Measurements from ENCODE around the gene PDZRN4. TPM values are rescaled to one million over a fixed set of nuclear protein-coding genes. Genes with fewer than 3 reads are reported as not detected.

The PDZRN4 gene
- total and polyA plus RNA-seq, 2 donors (not counting 3 experiments of a cell fraction or from before 2014, with no cell fraction given): not detected

DNA sequence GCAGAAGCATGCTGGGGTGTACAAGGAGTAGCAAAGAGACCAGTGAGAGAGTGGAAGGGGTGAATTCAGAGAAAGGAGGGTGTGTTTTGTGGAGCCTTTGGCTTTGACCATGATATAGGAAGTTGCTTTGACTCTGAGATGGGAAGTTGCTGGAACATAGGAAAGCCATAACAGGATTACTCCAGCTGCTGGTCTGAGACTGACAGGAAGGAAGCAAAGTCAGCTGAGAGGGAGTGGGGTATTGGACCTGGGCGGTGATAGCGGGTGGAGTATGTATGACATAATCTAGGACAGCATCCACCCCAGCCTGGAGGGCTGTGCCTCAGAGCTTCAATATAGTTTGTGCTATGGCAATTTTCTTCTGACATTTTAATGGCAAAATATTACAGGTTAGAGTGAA, 324.4 kb downstream of the PDZRN4 start:
- Histone ChIP-seq H3K4me1 (ENCODE audit: control insufficient read depth, extremely low read depth, insufficient read depth, low read length) (peaks cover 11% of the 10 kb centered on the region), H3K9me1 (replicated peaks; ENCODE audit: control insufficient read depth, extremely low read depth, insufficient read depth, low read length) (no peaks in the 10 kb centered on the region), H3K79me2 (ENCODE audit: control insufficient read depth, insufficient read depth, low read length) (no peaks in the 10 kb centered on the region), H4K20me1 (replicated peaks; ENCODE audit: control insufficient read depth, extremely low read depth, insufficient read depth, low read length) (no peaks in the 10 kb centered on the region), H3K36me3 (ENCODE audit: control insufficient read depth in 2 of 2, extremely low read depth in 1 of 2, insufficient read depth in 2 of 2, low read length in 2 of 2) (no peaks in the 10 kb centered on the region), H3K4me2 (ENCODE audit: insufficient read depth, low read length) (peak overlapping the region; percentile 17), H3K27me3 (ENCODE audit: control insufficient read depth in 2 of 2, insufficient read depth in 2 of 2, low read length in 2 of 2) (no peaks in the 10 kb centered on the region), H3K27ac (ENCODE audit: insufficient read depth, low read depth, low read length) (no peak overlapping the region), H3K9ac (replicated peaks; ENCODE audit: extremely low read depth, insufficient read depth, low read length) (no peak overlapping the region), H2AFZ (ENCODE audit: low read depth, low read length) (peak overlapping the region; percentile 49), H3K9me3 (replicated peaks; ENCODE audit: control insufficient read depth, insufficient read depth, low read length) (no peaks in the 10 kb centered on the region), H3K4me3 (replicated peaks in 1 of 3; ENCODE audit: insufficient read depth in 1 of 3, low read depth in 1 of 3, low read length in 3 of 3) (no peak overlapping the region)
- peak; percentile 26 for DNase-seq (ENCODE audit: low read depth, low spot score)
- FAIRE-seq: peak; percentile 44
- CTCF ChIA-PET: interaction anchor here (0.7 to 0.8 kb wide), 2 partner anchors 10 to 12 kb away, joined by 3 read pairs; no protein-coding TSS in a partner anchor
- POLR2A ChIA-PET: no interaction called here
- TF ChIP-seq POLR2AphosphoS5 (IDR thresholded peaks at IDR 0.05; ENCODE audit: insufficient read depth, low read depth, low read length) (peak; percentile 36), FOS (IDR thresholded peaks at IDR 0.05; ENCODE audit: borderline replicate concordance, insufficient read depth, low read length) (no peak)
- dilution Hi-C loops (cut with MboI; ENCODE audit: extremely low pct_ligation_motif_present, low sequenced_read_pairs) (no loop called here), intact Hi-C loops (cut with micrococcal nuclease) (no loop called here)
- BruUV-seq (replicated peaks): no TSS peak

DNA sequence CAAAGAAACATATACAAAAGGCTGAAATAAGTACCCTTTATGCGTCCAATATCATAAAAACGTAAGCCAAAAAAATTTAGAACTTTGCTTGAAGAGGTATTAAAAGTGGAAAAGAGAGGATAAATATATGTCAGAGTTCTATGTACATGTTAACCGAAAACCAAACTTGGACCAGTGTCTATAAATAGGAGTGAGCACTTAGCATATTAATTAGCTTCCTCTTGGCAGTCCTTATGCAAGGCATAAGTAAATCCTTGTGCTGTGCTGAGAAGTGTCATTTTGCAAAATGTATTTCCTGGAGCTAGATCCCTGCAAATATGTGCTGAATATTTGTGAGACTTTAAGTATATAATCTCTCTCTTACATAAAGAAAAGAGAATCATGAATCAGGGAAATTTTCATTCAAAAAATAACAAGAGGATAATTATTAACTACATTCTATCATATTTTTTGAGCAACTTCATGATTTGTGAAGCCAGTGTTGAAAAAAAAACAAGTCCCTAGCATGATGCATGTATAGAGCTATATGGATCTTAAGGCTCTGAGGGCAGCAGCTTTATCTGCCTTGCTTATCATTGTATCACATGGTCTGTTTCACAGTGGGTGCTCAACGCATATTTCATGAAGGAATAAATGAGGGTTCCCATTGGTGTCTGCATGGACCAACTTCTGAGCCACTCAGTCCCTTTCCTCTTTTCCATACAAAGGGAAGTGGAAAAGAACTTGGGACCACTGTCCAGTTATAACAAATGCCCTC, 326.1 kb downstream of the PDZRN4 start:
- H3K9ac ChIP-seq (replicated peaks; ENCODE audit: extremely low read depth, insufficient read depth, low read length): no peak overlapping the region
- H3K9me3 ChIP-seq (replicated peaks; ENCODE audit: control insufficient read depth, insufficient read depth, low read length): no peaks in the 10 kb centered on the region
- intact Hi-C loops (cut with micrococcal nuclease) (no loop called here), dilution Hi-C loops (cut with MboI; ENCODE audit: extremely low pct_ligation_motif_present, low sequenced_read_pairs) (no loop called here)
- no peak for TF ChIP-seq FOS (IDR thresholded peaks at IDR 0.05; ENCODE audit: borderline replicate concordance, insufficient read depth, low read length)
- TF ChIP-seq EZH2 (IDR thresholded peaks at IDR 0.05; ENCODE audit: borderline replicate concordance, low read depth, low read length, severe bottlenecking): no peak
- TF ChIP-seq POLR2A (IDR thresholded peaks at IDR 0.05; ENCODE audit: low read depth, low read length): no peak
- TF ChIP-seq, protein P1, sequence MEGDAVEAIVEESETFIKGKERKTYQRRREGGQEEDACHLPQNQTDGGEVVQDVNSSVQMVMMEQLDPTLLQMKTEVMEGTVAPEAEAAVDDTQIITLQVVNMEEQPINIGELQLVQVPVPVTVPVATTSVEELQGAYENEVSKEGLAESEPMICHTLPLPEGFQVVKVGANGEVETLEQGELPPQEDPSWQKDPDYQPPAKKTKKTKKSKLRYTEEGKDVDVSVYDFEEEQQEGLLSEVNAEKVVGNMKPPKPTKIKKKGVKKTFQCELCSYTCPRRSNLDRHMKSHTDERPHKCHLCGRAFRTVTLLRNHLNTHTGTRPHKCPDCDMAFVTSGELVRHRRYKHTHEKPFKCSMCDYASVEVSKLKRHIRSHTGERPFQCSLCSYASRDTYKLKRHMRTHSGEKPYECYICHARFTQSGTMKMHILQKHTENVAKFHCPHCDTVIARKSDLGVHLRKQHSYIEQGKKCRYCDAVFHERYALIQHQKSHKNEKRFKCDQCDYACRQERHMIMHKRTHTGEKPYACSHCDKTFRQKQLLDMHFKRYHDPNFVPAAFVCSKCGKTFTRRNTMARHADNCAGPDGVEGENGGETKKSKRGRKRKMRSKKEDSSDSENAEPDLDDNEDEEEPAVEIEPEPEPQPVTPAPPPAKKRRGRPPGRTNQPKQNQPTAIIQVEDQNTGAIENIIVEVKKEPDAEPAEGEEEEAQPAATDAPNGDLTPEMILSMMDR (IDR thresholded peaks at IDR 0.05; ENCODE audit: extremely low read depth in 1 of 2, insufficient read depth in 1 of 2, low read depth in 1 of 2, low read length in 2 of 2): no peak
- TF ChIP-seq GATA2 (IDR thresholded peaks at IDR 0.05; ENCODE audit: insufficient read depth, insufficient read length, low read depth, low read length): no peak
- TF ChIP-seq JUN (IDR thresholded peaks at IDR 0.05; ENCODE audit: borderline replicate concordance, insufficient read depth, insufficient read length, low read depth): no peak
- TF ChIP-seq, protein P2, sequence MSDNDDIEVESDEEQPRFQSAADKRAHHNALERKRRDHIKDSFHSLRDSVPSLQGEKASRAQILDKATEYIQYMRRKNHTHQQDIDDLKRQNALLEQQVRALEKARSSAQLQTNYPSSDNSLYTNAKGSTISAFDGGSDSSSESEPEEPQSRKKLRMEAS (IDR thresholded peaks at IDR 0.05; ENCODE audit: insufficient read depth, insufficient read length): no peak
- no peak for TF ChIP-seq MYC (IDR thresholded peaks at IDR 0.05; ENCODE audit: low read depth, low read length)
- TF ChIP-seq POLR2AphosphoS5 (IDR thresholded peaks at IDR 0.05; ENCODE audit: insufficient read depth, low read depth, low read length): no peak
- no TSS peak for BruUV-seq (replicated peaks)
- H4K20me1 ChIP-seq (replicated peaks; ENCODE audit: control insufficient read depth, extremely low read depth, insufficient read depth, low read length): no peaks in the 10 kb centered on the region
- H3K27me3 ChIP-seq (ENCODE audit: control insufficient read depth in 2 of 2, insufficient read depth in 2 of 2, low read length in 2 of 2): no peaks in the 10 kb centered on the region
- H3K4me3 ChIP-seq (replicated peaks in 1 of 3; ENCODE audit: insufficient read depth in 1 of 3, low read depth in 1 of 3, low read length in 3 of 3): no peak overlapping the region
- H3K79me2 ChIP-seq (ENCODE audit: control insufficient read depth, insufficient read depth, low read length): no peaks in the 10 kb centered on the region
- no peak overlapping the region for H3K27ac ChIP-seq (ENCODE audit: insufficient read depth, low read depth, low read length)
- no peak overlapping the region for H3K4me2 ChIP-seq (ENCODE audit: insufficient read depth, low read length)
- no peak overlapping the region for H2AFZ ChIP-seq (ENCODE audit: low read depth, low read length)
- ChIA-PET CTCF (interaction anchor here (1.7 kb wide), 1 partner anchor 510 kb away, joined by 4 read pairs; no protein-coding TSS in a partner anchor), POLR2A (no interaction called here)
- H3K4me1 ChIP-seq (ENCODE audit: control insufficient read depth, extremely low read depth, insufficient read depth, low read length): peaks cover 11% of the 10 kb centered on the region
- DNase-seq (ENCODE audit: low read depth, low spot score) (no peak), FAIRE-seq (no peak)
- H3K9me1 ChIP-seq (replicated peaks; ENCODE audit: control insufficient read depth, extremely low read depth, insufficient read depth, low read length): no peaks in the 10 kb centered on the region
- H3K36me3 ChIP-seq (ENCODE audit: control insufficient read depth in 2 of 2, extremely low read depth in 1 of 2, insufficient read depth in 2 of 2, low read length in 2 of 2): no peaks in the 10 kb centered on the region
